Gastrocnemius medialis (tissue), 4 donors: ENCODE data around the gene ETV6. TPM values are rescaled to one million over a fixed set of nuclear protein-coding genes. Genes with fewer than 3 reads are reported as not detected.

Source experiments
- ATAC-seq, 2 donors: fragments of 150-250 bp; one replicate each; pipeline ENCODE4 v1.9.1; 2016
- DNase-seq, 2 donors: peaks; one replicate each; pipeline ENCODE4 v3.0.0-alpha.2; 2019
- H3K27ac ChIP-seq, 4 donors: fragments of 200-600 bp; sonication (generic); 1 replicate in 1 of 4; 2 replicates in 3 of 4; pipeline ENCODE4 v1.5.1; 2016 to 2018; ENCODE audit warnings: mild to moderate bottlenecking in 2 of 4, moderate library complexity in 1 of 4
- H3K27me3 ChIP-seq, 3 donors: fragments of 200-600 bp; sonication (generic) in 2 of 3; 1 replicate in 1 of 3; 2 replicates in 2 of 3; pipeline versions ENCODE4 v1.5.1 to v1.6.0; 2016 to 2019; ENCODE audit warnings: mild to moderate bottlenecking in 1 of 3, moderate library complexity in 1 of 3
- H3K36me3 ChIP-seq, 2 donors: fragments of 200-600 bp; sonication (generic) in 1 of 2; one replicate each; pipeline ENCODE4 v1.5.1; 2017 to 2018
- H3K4me1 ChIP-seq, 2 donors: fragments of 200-600 bp; sonication (generic) in 1 of 2; one replicate each; pipeline ENCODE4 v1.5.1; 2016 to 2017; ENCODE audit warnings: mild to moderate bottlenecking in 2 of 2
- H3K4me3 ChIP-seq, 4 donors: fragments of 200-600 bp; sonication (generic) in 3 of 4; 1 replicate in 1 of 4; 2 replicates in 3 of 4; pipeline ENCODE4 v1.5.1; 2016 to 2019; ENCODE audit warnings: mild to moderate bottlenecking in 2 of 4
- H3K9me3 ChIP-seq, 3 donors: fragments of 200-600 bp; sonication (generic) in 2 of 3; 1 replicate in 1 of 3; 2 replicates in 2 of 3; pipeline ENCODE4 v1.5.1; 2016 to 2019
- POLR2A ChIP-seq, 2 donors: fragments of 450-650 bp; IDR thresholded peaks; one replicate each; pipeline ENCODE4 v1.6.1; 2017; ENCODE audit warnings: antibody characterized with exemption in 2 of 2, mild to moderate bottlenecking in 2 of 2, moderate library complexity in 2 of 2
- in situ Hi-C, 4 donors: fragments of 200-750 bp; cut with MboI; loops; one replicate each; pipeline versions ENCODE4 v1.15.0 to v1.8.0; 2017; ENCODE audit warnings: low sequenced_read_pairs in 4 of 4
- intact Hi-C: fragments of 100-400 bp; cut with DNase I; formaldehyde crosslinking; loops from one replicate; pipeline ENCODE4 v1.15.1; 2023; ENCODE audit warnings: low total_unique reads
- total RNA-seq, 4 donors: library from RNA; depleted of rRNA; stranded (reverse); fragments of >200 nt; gene quantifications; one replicate each; pipeline versions ENCODE4 v1.1.0 to v1.2.3, GENCODE V29; 2016
- TF ChIP-seq, protein P1 (sequence below), 5 experiments: fragments of 450-650 bp in 3 of 5; fragments of 200-600 bp in 2 of 5; sonication (generic) in 2 of 5; IDR thresholded peaks in 4 of 5; conservative IDR thresholded peaks in 1 of 5; 1 replicate in 4 of 5; 2 replicates in 1 of 5; pipeline ENCODE4 v1.5.1; 2016 to 2019; ENCODE audit warnings: antibody characterized with exemption in 5 of 5, mild to moderate bottlenecking in 3 of 5, moderate library complexity in 3 of 5

ETV6 gene
- 1 to 10 TPM; 2.8 to 5.9 (median 3.3) TPM for total RNA-seq

DNA sequence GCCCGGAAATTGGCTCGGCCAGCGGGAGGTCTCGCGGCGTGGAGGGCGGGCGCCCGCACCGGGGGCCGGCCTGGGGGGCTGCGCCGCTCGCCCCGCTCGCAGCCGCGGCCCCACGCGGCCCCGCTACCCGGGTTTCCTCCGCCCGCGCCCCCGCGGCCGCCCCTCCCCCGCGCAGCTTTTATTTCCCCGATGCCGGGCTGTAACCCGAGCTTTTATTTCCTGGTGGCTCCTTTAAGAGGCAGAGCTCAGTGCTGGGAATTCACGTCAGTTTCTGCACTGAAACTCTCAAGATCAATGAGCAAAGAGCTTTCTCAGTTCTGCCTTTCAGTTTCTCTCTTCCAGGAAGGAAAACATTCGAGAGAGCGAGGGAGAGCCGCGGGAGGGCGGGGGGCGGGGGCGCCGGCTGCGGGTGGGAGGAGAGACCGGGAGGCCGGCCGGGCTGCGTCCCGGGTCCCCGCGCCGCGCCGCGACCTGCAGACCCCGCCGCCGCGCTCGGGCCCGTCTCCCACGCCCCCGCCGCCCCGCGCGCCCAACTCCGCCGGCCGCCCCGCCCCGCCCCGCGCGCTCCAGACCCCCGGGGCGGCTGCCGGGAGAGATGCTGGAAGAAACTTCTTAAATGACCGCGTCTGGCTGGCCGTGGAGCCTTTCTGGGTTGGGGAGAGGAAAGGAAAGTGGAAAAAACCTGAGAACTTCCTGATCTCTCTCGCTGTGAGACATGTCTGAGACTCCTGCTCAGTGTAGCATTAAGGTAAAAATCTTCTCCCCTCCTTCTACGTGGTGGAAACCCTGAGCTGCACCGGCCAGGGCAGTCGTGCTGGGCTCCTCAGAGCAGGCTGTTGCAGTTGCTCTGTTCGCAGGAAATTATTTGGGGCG is at the start of gene ETV6:
TSS of gene ETV6 (plus strand) at position 262 of the 873 bp plus-strand sequence. CDS start at position 716, 454 bp downstream.
- no peak for TF ChIP-seq POLR2A (IDR thresholded peaks at IDR 0.05)
- TF ChIP-seq, protein P1, sequence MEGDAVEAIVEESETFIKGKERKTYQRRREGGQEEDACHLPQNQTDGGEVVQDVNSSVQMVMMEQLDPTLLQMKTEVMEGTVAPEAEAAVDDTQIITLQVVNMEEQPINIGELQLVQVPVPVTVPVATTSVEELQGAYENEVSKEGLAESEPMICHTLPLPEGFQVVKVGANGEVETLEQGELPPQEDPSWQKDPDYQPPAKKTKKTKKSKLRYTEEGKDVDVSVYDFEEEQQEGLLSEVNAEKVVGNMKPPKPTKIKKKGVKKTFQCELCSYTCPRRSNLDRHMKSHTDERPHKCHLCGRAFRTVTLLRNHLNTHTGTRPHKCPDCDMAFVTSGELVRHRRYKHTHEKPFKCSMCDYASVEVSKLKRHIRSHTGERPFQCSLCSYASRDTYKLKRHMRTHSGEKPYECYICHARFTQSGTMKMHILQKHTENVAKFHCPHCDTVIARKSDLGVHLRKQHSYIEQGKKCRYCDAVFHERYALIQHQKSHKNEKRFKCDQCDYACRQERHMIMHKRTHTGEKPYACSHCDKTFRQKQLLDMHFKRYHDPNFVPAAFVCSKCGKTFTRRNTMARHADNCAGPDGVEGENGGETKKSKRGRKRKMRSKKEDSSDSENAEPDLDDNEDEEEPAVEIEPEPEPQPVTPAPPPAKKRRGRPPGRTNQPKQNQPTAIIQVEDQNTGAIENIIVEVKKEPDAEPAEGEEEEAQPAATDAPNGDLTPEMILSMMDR (IDR thresholded peaks at IDR 0.05 in 4 of 5, conservative IDR thresholded peaks at IDR 0.05 in 1 of 5), result no peak
- Histone ChIP-seq H3K27ac (peak within 1 kb of the TSS; percentile 84 to 97 (median 92)), H3K9me3 (no peaks in the 10 kb centered on the region), H3K36me3 (no peaks in the 10 kb centered on the region), H3K4me3 (peak within 1 kb of the TSS; percentile 92 to 96 (median 92)), H3K27me3 (no peaks in the 10 kb centered on the region), H3K4me1 (peaks cover 38 to 42% of the 10 kb centered on the region in 2 donors)
- in situ Hi-C loops, result loop anchor here in 1 of 4 donors (10.0 kb wide), 1 partner anchor 215 kb away; no protein-coding TSS in a partner anchor
- DNase-seq (peak; percentile 52 to 61), ATAC-seq (peak; percentile 75 to 81)
- intact Hi-C loops, result loop anchor here (2.0 to 10.0 kb wide), 7 partner anchors 67 to 1068 kb away; partner anchors contain the start of genes CDKN1B, LRP6, SMIM10L1 and YBX3

DNA sequence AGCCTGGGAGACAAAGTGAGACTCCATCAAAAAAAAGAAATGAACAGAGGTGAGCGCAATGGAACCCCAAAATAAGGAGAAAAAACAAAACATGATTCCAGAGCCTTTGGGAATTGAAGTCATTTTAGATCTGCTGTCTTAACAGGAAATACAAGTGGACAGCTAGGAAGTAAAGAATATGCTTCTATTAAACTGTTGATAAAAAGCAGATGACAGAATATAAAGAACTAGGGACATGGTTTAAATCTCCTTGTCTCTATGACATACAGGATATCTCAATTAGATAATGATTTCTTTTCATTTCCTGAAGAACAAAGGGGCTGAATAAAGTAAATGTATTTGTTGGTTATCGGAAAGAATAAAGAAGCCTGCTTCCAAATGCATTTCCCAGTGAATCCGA is 49.3 kb upstream of the ETV6 start:
- no peak for DNase-seq
- no peak overlapping the region for H3K4me3 ChIP-seq
- ATAC-seq, result no peak
- no peak overlapping the region for H3K27ac ChIP-seq
- H3K9me3 ChIP-seq, result no peaks in the 10 kb centered on the region
- H3K27me3 ChIP-seq, result no peaks in the 10 kb centered on the region
- no peaks in the 10 kb centered on the region for H3K36me3 ChIP-seq
- intact Hi-C loops (no loop called here), in situ Hi-C loops (no loop called here)
- TF ChIP-seq, protein P1 (IDR thresholded peaks at IDR 0.05 in 4 of 5, conservative IDR thresholded peaks at IDR 0.05 in 1 of 5), result no peak
- no peak for TF ChIP-seq POLR2A (IDR thresholded peaks at IDR 0.05)
- H3K4me1 ChIP-seq, result no peaks in the 10 kb centered on the region

DNA sequence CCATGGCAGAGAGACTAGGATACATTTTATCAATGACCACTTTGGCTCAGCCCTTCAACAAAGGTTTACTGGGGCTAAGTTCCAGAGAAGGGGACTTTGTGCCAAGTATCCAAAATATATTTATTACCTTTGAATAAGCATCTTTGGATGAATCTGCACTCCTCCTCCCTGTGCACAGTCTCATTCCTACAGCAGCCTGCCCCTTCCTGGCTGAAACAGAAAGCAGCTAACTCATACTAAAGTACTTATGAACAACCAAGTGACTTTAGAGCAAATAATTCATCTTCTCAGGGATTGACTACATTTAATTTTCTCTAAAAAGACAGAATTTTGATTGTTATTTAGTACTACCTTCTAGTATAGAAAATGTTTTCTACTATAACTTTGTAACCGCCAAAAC is 47.8 kb upstream of the ETV6 start:
- Histone ChIP-seq H3K4me3 (no peak overlapping the region), H3K9me3 (no peaks in the 10 kb centered on the region), H3K36me3 (no peaks in the 10 kb centered on the region), H3K4me1 (no peaks in the 10 kb centered on the region), H3K27me3 (no peaks in the 10 kb centered on the region), H3K27ac (no peak overlapping the region)
- in situ Hi-C loops (no loop called here), intact Hi-C loops (no loop called here)
- no peak for TF ChIP-seq POLR2A (IDR thresholded peaks at IDR 0.05)
- TF ChIP-seq, protein P1 (IDR thresholded peaks at IDR 0.05 in 4 of 5, conservative IDR thresholded peaks at IDR 0.05 in 1 of 5), result no peak
- ATAC-seq (no peak), DNase-seq (no peak)

DNA sequence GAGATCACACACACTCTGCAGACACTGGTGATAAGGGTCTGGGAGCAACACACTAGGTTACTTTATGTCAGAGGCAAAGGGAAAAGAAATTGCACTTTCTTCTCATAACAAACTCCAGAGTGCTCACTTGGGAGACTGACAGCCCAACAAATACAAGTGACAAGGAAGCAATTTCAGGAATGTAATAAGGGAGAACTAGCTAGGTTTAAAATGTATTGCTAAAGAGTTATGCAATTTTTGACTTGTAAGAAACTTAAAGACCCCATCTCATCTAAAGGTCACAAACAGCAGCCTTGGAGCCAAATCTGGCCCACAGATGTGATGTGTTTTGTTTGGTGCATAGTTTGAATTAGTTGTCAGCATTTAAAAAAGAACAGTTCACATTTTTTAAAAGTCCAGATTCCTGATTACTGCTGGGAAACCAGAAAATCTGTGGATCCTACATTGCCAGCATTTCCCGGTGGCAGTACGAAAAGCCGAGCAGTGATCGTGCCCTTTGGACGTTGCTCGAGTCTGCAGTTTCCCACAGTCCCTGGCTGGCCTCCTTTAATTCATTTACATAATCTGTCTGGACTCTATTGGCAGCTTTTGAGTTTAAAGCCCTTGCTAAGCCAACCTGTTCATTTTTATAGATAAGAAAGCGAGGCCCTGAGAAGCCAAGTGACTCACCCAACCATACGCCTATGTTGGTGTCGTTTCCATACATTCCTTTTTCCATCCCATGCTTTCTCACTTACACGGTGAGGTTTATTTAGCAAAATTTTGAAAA is 42.0 kb upstream of the ETV6 start:
- Histone ChIP-seq H3K4me1 (no peaks in the 10 kb centered on the region), H3K9me3 (no peaks in the 10 kb centered on the region), H3K27ac (no peak overlapping the region), H3K4me3 (no peak overlapping the region), H3K36me3 (no peaks in the 10 kb centered on the region), H3K27me3 (no peaks in the 10 kb centered on the region)
- ATAC-seq (no peak), DNase-seq (no peak)
- TF ChIP-seq, protein P1 (IDR thresholded peaks at IDR 0.05 in 4 of 5, conservative IDR thresholded peaks at IDR 0.05 in 1 of 5), result no peak
- TF ChIP-seq POLR2A (IDR thresholded peaks at IDR 0.05), result no peak
- intact Hi-C loops, result no loop called here
- in situ Hi-C loops, result no loop called here
